GM08714 (cell line): ENCODE measurements around the gene SELENOT.

Experiments
- H3K4me3 ChIP-seq: fragments of 200-500 bp; sonication (Bioruptor generic); 2 replicates; pipeline ENCODE4 v1.5.1; 2014; ENCODE audit warnings: mild to moderate bottlenecking, low read length, inconsistent platforms
- ZNF274 ChIP-seq: IDR thresholded peaks from 2 replicates; pipeline ENCODE4 v1.6.1; 2012; ENCODE audit warnings: mild to moderate bottlenecking, low read depth, low read length

SELENOT gene

GRCh38 chr3:150663461-150663860, 60.3 kb downstream of the SELENOT start:
- TF ChIP-seq ZNF274, result no peak
- H3K4me3 ChIP-seq, result no peak overlapping the region

GRCh38 chr3:150666167-150666566, 63.0 kb downstream of the SELENOT start:
- no peak overlapping the region for H3K4me3 ChIP-seq
- no peak for TF ChIP-seq ZNF274

- H3K4me3 ChIP-seq, result no peak overlapping the region
- no peak for TF ChIP-seq ZNF274
These were observed 70.8 kb downstream of the SELENOT start for GRCh38 chr3:150673966-150674365.

GRCh38 chr3:150675587-150675986, 72.5 kb downstream of the SELENOT start:
- no peak overlapping the region for H3K4me3 ChIP-seq
- no peak for TF ChIP-seq ZNF274
